OCI-M1 (cell line): ENCODE measurements around the gene FLG2.
"Not testable (repeated sequence)": the region's sequence is repeated elsewhere in the genome, so short reads cannot be mapped to it uniquely, and the experiment has no call there.

Experiments used
- DNase-seq: peaks from one replicate; lab custom pipeline; 2025; lab: John Stamatoyannopoulos, UW

The FLG2 gene

DNA sequence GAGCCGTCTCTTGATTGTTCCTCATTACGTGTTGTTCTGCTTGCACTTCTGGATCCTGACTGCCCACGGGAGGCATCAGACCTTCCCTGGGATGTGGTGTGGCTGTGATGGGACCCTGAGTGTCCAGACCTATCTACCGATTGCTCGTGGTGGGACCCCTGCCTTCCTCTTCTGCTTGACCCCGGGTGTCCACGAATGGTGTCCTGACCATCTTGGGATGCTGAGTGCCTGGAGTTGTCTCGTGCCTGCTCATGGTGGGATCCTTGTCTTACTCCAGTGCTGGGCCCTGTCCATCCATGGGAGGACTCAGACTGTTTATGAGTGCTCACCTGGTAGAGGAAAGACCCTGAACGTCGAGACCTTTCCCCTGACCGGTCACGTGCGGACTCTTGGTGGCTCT lies 47.6 kb downstream of the FLG2 start:
- DNase-seq = not testable (repeated sequence)

GRCh38 chr1:152309955-152310354 lies 49.9 kb downstream of the FLG2 start:
- no peak for DNase-seq

DNA sequence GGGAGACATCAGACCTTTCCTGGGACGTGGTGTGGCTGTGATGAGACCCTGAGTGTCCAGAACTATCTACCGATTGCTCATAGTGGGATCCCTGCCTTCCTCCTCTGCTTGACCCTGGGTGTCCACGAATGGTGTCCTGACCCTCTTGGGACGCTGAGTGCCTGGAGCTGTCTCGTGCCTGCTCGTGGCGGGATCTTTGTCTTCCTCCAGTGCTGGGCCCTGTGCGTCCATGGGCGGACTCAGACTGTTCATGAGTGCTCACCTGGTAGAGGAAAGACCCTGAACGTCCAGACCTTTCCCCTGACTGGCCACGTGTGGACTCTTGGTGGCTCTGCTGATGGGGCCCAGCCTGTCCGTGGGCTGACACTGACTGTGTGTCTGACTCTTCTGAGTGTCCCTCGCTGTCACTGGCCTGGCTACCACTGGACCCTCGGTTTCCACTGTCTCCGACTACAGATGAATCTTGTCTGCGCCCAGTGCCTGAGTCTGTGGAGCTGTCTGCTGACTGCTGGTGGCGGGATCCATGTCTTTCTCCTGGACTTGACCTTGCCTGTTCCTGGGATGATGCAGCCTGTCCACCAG lies 50.4 kb downstream of the FLG2 start:
- not testable (repeated sequence) for DNase-seq

DNA sequence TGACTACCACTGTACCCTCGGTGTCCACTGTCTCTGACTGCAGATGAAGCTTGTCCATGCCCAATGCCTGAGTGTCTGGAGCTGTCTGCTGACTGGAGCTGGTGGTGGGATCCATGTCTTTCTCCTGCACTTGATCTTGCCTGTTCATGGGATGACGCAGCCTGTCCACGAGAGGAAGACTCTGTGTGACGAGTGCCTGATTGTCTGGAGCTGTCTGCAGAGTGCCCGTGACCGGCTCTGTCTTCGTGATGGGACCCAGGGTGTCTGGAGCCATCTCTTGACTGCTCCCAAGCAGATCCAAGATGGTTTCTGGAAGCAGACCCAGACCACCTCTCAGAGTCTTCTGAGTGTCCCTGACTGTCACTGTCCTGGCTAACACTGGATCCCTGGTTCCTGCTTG lies 51.0 kb downstream of the FLG2 start:
- DNase-seq = not testable (repeated sequence)

GRCh38 chr1:152307970-152308369 lies 51.8 kb downstream of the FLG2 start:
- DNase-seq = not testable (repeated sequence)

DNA sequence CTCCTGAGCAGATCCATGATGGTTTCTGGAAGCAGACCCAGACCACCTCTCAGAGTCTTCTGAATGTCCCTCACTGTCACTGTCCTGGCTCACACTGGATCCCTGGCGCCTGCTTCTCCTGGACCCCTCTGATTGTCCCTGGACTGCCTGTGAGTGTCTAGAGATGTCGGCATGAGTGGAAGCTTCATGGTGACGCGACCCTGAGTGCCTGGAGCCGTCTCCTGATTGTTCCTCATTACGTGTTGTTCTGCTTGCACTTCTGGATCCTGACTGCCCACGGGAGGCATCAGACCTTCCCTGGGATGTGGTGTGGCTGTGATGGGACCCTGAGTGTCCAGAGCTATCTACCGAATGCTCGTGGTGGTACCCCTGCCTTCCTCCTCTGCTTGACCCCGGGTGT lies 53.7 kb downstream of the FLG2 start:
- not testable (repeated sequence) for DNase-seq

DNA sequence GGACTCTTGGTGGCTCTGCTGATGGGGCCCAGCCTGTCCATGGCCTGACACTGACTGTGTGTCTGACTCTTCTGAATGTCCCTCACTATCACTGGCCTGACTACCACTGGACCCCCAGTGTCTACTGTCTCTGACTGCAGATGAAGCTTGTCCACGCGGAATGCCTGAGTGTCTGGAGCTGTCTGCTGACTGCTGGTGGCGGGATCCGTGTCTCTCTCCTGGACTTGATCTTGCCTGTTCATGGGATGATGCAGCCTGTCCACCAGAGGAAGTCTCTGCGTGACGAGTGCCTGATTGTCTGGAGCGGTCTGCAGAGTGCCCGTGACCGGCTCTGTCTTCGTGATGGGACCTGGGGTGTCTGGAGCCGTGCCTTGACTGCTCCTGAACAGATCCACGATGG lies 55.0 kb downstream of the FLG2 start:
- DNase-seq = not testable (repeated sequence)

DNA sequence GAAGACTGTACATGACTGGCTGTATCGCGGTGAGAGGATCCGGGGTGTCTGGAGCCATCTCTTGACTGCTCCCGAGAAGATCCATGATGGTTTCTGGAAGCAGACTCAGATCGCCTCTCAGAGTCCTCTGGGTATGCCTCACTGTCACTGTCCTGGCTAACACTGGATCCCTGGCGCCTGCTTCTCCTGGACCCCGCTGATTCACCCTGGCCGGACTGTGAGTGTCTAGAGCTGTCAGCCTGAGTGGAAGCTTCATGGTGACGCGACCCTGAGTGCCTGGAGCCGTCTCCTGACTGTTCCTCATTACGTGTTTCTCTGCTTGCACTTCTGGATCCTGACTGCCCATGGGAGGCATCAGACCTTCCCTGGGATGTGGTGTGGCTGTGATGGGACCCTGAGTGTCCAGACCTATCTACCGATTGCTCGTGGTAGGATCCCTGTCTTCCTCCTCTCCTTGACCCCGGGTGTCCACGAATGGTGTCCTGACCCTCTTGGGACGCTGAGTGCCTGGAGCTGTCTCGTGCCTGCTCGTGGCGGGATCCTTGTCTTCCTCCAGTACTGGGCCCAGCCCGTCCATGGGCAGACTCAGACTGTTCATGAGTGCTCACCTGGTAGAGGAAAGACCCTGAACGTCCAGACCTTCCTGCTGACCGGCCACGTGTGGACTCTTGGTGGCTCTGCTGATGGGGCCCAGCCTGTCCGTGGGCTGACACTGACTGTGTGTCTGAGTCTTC lies 56.5 kb downstream of the FLG2 start:
- DNase-seq = not testable (repeated sequence)
